Fibroblast of skin of back (primary cell): ENCODE measurements around the gene NPIPB8.
A peak's percentile ranks its signal among the peaks of the same experiment; 100 is the strongest.
"Not testable (repeated sequence)": the region's sequence is repeated elsewhere in the genome, so short reads cannot be mapped to it uniquely, and the experiment has no call there.

Source experiments
- DNase-seq: peaks from one replicate; pipeline ENCODE4 v3.0.0-alpha.2; 2013

The NPIPB8 gene

DNA sequence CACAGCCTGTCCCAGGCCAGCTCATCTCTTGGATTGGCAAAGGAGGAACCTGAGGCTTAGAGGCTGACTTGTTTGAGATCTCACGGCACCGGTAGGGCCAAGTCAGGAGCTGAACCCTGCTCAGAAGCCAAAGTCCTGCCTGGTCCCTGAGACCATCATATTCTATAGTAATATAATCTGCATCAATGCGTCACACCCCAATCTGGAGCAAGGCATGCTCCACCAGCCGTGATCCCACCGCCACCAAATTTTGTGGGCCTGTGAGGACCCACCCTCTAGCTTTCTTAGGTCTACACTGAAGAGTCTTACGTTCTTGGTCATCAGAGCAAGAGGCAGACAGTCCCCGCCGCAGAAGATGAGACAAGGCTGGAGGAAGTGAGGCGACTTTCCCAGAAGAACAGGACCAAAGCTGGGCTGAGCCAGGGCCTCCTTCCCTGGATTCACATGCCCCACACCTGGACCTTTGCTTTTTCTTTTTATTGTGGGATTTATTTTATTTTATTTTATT lies 30.7 kb upstream of the NPIPB8 start:
- DNase-seq = no peak

DNA sequence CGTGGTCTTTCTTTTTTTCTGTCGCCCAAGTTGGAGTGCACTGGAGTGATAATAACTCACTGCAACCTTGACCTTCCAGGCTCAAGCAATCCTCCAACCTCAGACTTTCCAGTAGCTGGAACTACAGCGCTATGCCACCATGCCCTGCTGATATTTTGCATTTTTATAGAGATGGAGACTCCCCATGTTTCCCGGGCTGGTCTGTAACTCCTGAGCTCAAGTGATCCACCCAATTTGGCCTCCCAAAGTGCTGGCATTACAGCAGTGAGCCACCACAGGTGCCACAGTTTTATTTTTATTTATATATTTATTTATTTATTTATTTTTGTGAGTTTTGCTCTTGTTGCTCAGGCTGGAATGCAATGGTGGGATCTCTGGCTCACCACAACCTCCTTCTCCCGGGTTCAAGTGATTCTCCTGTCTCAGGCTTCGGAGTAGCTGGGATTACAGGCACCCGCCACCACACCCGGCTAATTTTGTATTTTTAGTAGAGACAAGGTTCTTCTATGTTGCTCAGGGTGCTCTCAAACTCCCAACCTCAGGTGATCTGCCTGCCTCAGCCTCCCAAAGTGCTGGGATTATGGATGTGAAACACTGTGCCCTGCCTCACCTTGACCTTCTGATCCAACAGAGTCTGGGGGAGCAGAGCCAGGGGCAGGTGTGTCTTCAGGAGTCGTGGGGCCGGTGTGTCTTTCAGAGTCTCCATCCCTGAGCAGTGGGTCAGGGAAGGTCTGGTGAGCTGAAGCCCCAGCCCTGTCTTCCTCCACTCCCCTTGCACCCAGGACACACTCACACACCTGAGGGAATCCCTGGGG lies 30.0 kb upstream of the NPIPB8 start:
- not testable (repeated sequence) for DNase-seq

DNA sequence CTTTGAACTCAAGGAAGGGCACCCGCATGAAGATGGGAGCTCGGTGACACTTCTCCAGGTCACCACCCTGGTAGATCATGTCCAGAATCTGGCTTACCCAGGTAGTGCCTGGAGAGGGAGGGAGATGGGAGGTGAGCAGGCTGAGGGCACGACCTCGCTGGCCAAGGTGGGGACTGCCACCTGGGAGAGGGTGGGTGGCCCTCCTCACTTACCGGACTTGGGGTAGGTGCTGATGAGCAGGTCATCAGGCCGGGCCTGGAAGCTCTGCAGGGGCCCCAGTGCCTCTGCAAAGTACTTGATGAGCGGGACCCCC lies 29.4 kb upstream of the NPIPB8 start:
- not testable (repeated sequence) for DNase-seq

GRCh38 chr16:28608867-28609596 lies 28.8 kb upstream of the NPIPB8 start:
- DNase-seq = not testable (repeated sequence)

DNA sequence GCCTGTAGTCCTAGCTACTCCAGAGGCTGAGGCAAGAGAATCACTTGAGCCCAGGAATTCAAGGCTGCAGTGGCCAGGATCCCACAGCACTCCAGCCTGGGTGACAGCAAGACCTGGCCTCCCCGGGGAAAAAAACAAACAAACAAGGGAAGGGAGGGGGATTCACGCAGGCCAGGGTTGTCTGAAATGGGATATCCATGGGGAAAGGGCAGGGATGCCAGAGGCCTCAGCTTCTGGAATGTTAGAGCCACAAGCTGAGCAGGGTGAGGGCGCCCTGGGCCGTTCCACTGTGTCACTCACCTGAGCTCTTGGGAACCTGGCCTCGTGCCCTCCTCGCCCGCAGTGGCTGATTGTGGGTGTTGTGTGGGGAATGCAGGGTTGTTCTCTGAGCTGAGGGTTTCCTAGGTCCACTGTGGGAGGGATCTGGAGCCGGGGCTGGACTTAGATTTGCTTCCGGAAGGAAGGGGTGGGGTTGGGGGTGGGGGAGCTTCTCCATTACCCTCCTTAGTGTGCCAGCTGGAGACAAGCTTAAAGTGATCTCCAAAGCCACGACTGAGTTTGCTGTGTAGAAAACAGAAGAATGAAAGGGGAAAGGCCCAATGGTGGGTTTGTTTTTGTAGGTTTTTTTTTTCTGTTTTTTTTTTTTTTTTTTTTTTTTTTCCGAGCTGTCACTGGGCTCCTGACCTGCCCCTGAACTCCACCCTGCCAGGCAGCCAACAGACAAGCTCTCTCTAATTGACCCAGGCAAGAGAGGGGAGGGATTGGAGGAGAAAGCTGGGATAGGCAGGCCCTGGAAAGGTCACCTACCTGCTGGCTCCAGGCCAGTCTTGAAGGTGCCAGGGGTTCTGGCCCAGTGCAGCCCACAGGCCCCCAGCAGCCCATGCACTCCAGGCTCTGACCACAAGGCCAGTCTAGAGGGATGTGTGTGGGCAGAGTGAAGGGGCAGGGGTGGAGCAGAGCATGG lies 28.0 kb upstream of the NPIPB8 start, which contains the start of gene SULT1A1:
Gene SULT1A1, minus strand, starts transcription at position 414 of the 964 bp plus-strand sequence. CDS start 1,189 bp downstream, outside the sequence.
- no peak for DNase-seq

DNA sequence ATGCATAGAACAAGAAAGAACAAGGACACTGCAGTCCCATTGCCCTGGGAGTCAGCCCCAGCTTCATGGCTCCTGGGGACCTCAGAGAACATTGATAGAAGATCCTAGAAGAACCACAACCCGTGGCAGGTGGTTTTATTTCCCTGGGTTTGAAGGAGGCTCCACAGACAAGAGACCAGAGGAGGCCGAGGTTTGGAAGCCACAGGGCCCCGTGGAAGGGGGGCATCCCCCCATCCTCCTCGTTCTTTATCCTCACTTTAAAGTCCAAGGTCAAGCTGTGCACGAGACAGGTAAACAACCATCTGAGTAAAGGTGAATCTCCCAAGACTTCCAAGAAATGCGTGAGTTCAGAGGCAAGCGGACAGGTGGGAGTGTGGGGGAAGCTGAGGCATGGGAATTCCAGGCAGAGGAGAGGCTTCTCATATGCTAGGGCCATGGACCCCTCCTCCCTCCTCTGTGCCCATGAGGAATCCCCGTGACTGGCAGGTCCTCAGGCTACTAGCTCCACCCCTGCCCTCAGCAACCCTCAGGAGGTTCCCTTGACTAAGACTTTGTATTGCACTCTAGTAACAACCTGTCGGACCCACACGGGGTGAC lies 27.2 kb upstream of the NPIPB8 start:
- DNase-seq = no peak

- not testable (repeated sequence) for DNase-seq
Measured at GRCh38 chr16:28612359-28613280, 25.2 kb upstream of the NPIPB8 start.

DNA sequence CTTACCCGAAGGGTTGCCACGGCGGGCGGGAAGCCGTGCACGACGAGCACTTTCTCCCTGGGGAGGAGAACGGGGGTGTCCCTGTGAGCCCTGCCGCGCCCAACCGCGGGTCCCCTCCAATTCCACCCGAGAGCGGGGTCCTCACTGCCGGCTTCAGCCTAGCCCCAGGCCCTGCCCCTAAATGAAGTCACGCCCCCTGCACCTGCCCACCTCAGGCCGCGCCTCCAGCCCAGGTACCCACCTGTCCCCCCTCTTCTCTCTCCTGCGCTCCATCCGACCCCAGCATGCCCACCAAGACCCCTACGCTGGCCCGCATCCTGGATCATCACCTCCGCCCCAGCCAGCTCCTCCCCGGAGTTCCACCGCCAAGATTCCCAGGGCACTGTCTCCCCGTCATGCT lies 24.0 kb upstream of the NPIPB8 start:
- DNase-seq = not testable (repeated sequence)

DNA sequence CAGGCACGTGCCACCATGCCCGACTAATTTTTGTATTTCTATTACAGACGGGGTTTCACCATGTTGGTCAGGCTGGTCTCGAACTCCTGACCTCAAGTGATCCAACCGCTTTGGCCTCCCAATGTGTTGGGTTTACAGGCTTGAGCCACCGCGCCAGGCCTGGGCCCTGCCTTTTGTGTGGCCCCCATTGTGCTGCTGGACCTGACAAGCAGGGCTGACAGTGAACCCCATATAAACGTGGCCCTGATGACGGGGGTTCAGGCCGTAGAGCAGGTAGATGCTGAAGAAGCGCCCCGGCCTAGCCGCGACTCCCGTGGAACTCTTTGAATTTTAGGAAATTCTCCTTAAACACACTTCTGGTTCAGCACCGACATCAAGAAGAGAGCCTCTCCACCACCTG lies 23.3 kb upstream of the NPIPB8 start:
- DNase-seq = not testable (repeated sequence)

DNA sequence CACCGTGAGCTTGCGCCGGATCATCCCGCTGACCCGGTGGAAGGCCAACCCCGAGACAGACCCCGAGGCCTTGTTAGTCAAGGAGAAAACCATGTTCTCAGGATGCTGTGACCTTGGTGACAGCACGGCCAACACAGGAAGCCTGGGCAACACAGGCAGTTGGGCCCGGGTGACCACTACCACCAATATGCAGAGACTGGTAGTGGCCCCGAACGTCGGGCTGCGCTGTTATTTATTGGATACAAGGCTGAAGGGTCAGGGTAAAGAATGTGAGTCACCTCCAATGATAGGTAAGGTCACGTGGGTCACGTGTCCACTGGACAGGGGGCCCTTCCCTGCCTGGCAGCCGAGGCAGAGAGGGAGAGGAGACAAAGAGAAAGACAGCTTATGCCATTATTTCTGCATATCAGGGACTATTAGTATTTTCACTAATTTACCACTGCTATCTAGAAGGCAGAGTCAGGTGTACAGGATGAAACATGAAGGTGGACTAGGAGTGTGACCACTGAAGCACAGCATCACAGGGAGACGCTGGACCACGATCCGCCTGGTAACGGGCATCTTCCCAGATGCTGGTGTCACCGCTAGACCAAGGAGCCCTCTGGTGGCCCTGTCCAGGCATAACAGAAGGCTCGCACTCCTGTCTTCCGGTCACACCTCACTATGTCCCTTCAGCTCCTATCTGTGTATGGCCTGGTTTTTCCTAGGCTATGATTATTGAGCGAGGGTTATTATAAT lies 22.2 kb upstream of the NPIPB8 start:
- DNase-seq = peak; percentile 34

- not testable (repeated sequence) for DNase-seq
Measured at GRCh38 chr16:28616224-28616577, 21.7 kb upstream of the NPIPB8 start.

- DNase-seq = no peak
Measured at GRCh38 chr16:28616636-28617035, 21.2 kb upstream of the NPIPB8 start.

DNA sequence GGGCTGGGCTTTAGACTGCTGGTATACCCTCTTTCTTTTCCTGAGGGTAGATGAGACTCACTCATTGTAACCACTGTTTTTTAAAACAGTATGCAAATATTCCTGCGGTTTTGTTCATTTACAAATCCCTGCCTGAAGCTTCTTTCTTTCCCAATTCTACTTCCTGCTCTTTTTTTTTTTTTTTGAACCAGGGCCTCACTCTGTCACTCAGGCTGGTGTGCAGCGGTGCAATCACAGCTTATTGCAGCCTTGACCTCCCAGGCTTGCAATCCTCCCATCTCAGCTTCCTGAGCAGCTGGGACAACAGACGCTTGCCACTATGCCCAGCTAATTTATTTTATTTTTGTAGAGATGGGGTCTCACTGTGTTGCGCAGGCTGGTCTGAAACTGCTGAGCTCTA lies 20.0 kb upstream of the NPIPB8 start:
- DNase-seq = no peak

- DNase-seq = not testable (repeated sequence)
Measured at GRCh38 chr16:28620316-28620715, 17.5 kb upstream of the NPIPB8 start.

DNA sequence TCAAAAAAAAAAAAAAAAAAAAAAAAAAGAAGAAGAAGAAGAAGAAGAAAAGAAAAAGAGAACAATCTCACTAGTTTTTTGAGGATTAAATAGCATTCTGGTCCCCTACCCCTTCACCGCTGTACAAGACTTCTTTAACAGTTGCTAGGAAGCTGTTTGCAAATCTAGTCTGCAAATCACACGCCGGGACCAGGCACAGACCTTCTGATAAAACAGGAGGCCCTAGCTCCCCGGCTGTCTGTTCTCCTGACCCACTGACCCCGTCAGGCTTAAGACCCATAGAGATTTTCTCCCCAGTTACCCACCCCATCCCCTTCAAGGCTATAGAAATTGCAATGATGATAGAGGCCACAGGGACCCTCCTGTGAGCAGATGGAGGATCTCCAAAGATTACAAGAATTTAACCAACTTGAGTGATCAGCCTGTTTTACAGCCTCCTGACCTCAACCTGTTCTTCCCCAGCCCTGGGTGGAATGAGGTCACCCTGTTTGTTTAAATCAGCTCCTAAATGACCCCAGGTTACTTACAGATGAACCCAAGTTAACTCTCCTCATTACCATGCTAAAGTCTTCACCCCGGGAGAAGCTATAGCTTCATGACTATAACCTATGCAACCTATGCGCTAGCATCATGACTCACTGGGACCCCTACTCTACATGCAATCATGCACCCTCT lies 16.2 kb upstream of the NPIPB8 start:
- no peak for DNase-seq

DNA sequence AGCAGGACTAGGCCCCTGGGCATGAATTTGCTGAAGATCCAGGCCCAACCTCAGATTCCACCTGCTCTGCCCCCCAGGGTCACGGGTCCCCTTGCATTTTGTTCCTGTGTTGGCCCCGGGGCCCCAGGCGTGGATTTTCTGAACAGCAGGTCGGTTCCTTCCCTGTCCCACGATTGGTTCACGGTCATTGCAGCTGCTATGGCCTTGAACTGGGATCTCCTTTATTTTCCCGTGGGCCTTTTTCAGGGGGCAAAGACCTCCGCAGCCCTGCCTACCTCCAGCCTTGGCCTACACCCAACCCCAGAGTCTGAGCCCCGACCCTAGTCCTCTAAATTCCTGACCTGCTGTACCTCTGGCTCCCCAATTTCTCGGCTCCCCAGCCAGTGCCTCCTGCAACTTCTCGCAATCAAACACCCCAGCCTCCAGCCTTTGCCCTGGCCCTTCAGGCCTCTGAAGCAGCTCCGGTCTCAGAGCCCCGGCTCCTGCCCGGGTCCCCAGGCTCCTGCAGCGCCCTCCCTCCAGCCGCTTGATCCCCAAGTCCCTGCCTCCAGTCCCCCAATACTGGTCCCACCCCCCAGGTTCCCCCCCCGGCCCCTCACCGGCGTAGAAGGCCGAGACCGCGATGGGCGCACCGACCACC lies 15.2 kb upstream of the NPIPB8 start:
- DNase-seq = not testable (repeated sequence)

GRCh38 chr16:28623172-28623711 lies 14.6 kb upstream of the NPIPB8 start:
- DNase-seq = no peak

DNA sequence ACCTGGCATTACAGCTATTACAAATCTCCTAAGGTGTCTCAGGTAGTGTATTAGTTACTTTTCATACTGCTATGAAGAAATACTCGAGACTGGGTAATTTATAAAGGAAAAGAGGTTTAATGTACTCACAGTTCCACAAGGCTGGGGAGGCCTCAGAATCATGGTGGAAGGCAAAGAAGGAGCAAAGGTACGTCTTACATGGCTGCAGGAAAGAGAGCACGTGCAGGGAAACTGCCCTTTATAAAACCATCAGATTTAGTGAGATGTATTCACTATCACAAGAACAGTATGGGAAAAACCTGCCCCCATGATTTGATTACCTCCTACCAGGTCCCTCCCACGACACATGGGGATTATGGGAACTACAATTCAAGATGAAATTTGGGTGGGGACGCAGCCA lies 7.0 kb upstream of the NPIPB8 start:
- DNase-seq = not testable (repeated sequence)
